ENCODE results near the gene CIB1.

CIB1 gene

GRCh38 chr15:90240856-90241255 lies 7.1 kb upstream of the CIB1 start:
- no peak for DNase-seq (ENCODE audit: low read depth)

- no peak for DNase-seq (ENCODE audit: low read depth)
These were observed 5.6 kb upstream of the CIB1 start for GRCh38 chr15:90239371-90239770.

- peak; percentile 89 for DNase-seq (ENCODE audit: low read depth)
These were observed 601 bp upstream of the CIB1 start, which contains the start of gene GDPGP1 for GRCh38 chr15:90234096-90234988. GDPGP1 (plus strand) TSS chr15:90234209; CDS start chr15:90240909, 6,700 bp downstream.

GRCh38 chr15:90232941-90233386 lies 777 bp downstream of the CIB1 start:
- DNase-seq (ENCODE audit: low read depth): no peak

- no peak for DNase-seq (ENCODE audit: low read depth)
These were observed 1.5 kb downstream of the CIB1 start for GRCh38 chr15:90232196-90232595.

- DNase-seq (ENCODE audit: low read depth): peak; percentile 20
These were observed 2.4 kb downstream of the CIB1 start for GRCh38 chr15:90231028-90232017.

GRCh38 chr15:90230610-90231009 lies 3.1 kb downstream of the CIB1 start:
- DNase-seq (ENCODE audit: low read depth): no peak

- DNase-seq (ENCODE audit: low read depth): no peak
These were observed 3.7 kb downstream of the CIB1 start for GRCh38 chr15:90230071-90230494.

- DNase-seq (ENCODE audit: low read depth): no peak
These were observed 4.8 kb downstream of the CIB1 start for GRCh38 chr15:90228960-90229359.

GRCh38 chr15:90227816-90228772 lies 5.6 kb downstream of the CIB1 start:
- DNase-seq (ENCODE audit: low read depth): no peak

GRCh38 chr15:90227336-90227735 lies 6.4 kb downstream of the CIB1 start:
- no peak for DNase-seq (ENCODE audit: low read depth)

- DNase-seq (ENCODE audit: low read depth): no peak
These were observed 8.1 kb downstream of the CIB1 start for GRCh38 chr15:90225504-90226234.

- DNase-seq (ENCODE audit: low read depth): no peak
These were observed 8.7 kb downstream of the CIB1 start for GRCh38 chr15:90225047-90225446.

GRCh38 chr15:90223441-90224165 lies 10.1 kb downstream of the CIB1 start:
- no peak for DNase-seq (ENCODE audit: low read depth)

GRCh38 chr15:90222547-90222946 lies 11.2 kb downstream of the CIB1 start:
- DNase-seq (ENCODE audit: low read depth): no peak

GRCh38 chr15:90221246-90221900 lies 12.4 kb downstream of the CIB1 start:
- DNase-seq (ENCODE audit: low read depth): no peak

- peak; percentile 41 for DNase-seq (ENCODE audit: low read depth)
These were observed 14.2 kb downstream of the CIB1 start for GRCh38 chr15:90219421-90220141.

- DNase-seq (ENCODE audit: low read depth): no peak
These were observed 15.9 kb downstream of the CIB1 start for GRCh38 chr15:90217671-90218394.

Data from stimulated activated CD8-positive, alpha-beta memory T cell treated with anti-CD3 and anti-CD28 coated beads, Interleukin-15, amount 100 ng/mL, for 24 hours (primary cell).